GM12864 (cell line): ENCODE measurements around the gene COL9A3.
A peak's percentile ranks its signal among the peaks of the same experiment; 100 is the strongest.

Experiments
- DNase-seq: peaks from one replicate; pipeline ENCODE4 v3.0.0-alpha.2; 2011; ENCODE audit warnings: low read depth
- H3K4me3 ChIP-seq: 2 replicates; pipeline ENCODE4 v1.5.1; 2011; ENCODE audit warnings: mild to moderate bottlenecking, low read depth, low read length, control low read depth
- CTCF ChIP-seq: IDR thresholded peaks from 2 replicates; pipeline ENCODE4 v1.5.1; 2011; ENCODE audit warnings: low read depth, mild to moderate bottlenecking, moderate library complexity, low read length, control low read depth, inconsistent platforms; ENCODE audit errors: missing control alignments

The COL9A3 gene

DNA sequence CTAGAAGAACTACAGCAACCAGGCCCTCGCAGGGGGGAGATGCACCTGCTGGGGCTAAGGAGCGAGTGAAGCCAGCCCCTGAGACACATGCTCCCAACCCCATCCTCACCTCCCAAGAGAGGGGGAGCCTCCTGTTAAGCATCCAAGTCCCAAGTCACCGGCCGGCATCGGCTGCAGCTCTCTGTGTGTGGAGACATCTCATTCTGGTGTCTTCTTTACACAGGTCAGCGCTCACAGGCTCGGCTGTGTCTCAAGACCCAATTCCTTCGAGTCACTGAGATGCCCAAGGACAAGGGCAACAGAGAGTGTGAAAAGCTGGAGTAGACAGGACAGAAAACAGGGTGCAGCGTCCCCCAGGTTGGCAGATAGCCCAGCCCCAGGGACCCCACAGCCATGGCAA lies 41.6 kb upstream of the COL9A3 start:
- DNase-seq = no peak
- H3K4me3 ChIP-seq = no peak overlapping the region
- TF ChIP-seq CTCF = no peak

DNA sequence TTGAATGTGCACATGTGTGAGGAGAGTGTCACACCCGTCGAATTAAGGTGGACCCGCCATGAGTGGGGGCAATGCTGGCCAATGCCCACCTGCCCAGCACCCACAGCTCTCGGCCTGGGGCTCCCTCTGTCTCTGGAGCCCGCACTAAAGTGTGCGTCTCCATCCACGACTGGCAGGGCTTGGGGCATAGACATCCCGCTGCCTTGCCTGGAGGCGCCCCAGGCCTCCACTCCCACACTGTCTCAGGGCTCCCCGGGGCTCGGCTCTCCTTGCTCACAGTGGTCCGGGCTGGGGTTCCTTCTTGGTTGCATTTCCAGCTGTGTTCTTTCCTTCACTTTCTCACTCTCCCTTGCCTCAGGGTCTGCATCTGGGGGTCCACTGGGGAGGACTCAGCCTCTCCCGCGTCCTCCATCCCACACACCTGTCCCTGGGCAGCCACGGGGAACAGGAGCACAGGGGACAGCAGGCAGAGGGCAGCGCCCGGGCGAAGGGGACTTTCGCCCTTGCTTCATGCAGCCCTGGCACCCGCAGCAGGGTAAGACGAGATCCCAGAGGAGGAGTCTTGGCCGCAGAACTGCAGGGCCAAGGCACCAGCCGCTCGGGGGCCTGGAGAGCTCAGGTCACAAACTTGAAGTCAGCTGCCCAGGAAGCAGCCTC lies 40.7 kb upstream of the COL9A3 start:
- DNase-seq = no peak
- H3K4me3 ChIP-seq = no peak overlapping the region
- no peak for TF ChIP-seq CTCF

- no peak for TF ChIP-seq CTCF
- no peak overlapping the region for H3K4me3 ChIP-seq
- peak; percentile 60 for DNase-seq
These were observed 39.9 kb upstream of the COL9A3 start for GRCh38 chr20:62776692-62777527.

GRCh38 chr20:62777528-62777830 lies 39.4 kb upstream of the COL9A3 start:
- DNase-seq = no peak
- TF ChIP-seq CTCF = no peak
- H3K4me3 ChIP-seq = no peak overlapping the region

- no peak for TF ChIP-seq CTCF
- DNase-seq = no peak
- no peak overlapping the region for H3K4me3 ChIP-seq
These were observed 38.8 kb upstream of the COL9A3 start for GRCh38 chr20:62778058-62778457.

DNA sequence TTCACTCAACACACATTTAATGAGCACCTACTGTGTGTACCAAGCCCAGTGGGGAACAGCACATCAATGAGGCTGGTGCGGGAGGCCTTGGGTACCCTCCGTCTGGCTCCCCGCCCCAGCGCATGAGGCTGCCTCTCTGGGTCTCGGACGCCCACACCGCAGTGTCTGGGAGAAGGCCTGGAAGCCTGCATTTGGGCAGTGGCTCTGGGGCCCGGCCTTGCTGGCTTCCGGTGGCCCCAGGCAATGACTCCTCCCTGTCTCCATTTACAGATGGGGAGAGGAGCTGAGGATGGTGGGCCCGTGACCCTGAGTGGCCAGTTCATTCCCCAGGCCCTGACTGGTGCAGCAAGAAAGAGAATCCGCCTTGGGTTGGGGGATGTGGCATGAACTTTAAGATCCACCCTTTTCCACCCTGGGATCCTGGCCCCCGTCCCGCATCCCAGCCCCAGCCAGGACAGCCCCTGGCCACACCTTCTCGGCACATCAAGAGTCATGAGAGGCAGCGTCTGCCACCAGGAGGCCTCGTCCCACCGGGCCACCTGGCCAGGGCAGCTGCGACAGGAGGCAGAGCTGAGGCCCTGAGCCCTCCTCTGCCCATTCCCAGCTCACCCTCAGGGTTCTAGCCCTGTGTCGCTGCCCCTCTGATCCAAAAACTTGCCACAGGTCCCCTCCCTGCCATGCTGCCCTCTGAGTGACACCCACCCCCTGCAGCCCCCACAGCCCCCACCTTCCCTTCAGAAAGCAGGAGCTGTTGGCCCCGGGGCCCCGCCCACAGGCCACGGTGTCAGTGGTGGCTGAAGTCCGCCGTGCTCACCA lies 38.0 kb upstream of the COL9A3 start:
- no peak for DNase-seq
- no peak overlapping the region for H3K4me3 ChIP-seq
- TF ChIP-seq CTCF = no peak
